Breast epithelium (tissue), 4 donors: ENCODE data around the gene KXD1. TPM values are rescaled to one million over a fixed set of nuclear protein-coding genes. Genes with fewer than 3 reads are reported as not detected.
A peak's percentile ranks its signal among the peaks of the same experiment; 100 is the strongest.
"Not testable (repeated sequence)": the region's sequence is repeated elsewhere in the genome, so short reads cannot be mapped to it uniquely, and the experiment has no call there.

ENCODE experiments used
- DNase-seq, 2 donors: peaks; one replicate each; pipeline ENCODE4 v3.0.0-alpha.2; 2019; ENCODE audit warnings: low spot score in 2 of 2
- H3K27ac ChIP-seq, 2 donors: fragments of 200-600 bp; sonication (generic) in 1 of 2; one replicate each; pipeline ENCODE4 v1.5.1; 2016 to 2019; ENCODE audit warnings: mild to moderate bottlenecking in 1 of 2
- H3K27me3 ChIP-seq, 2 donors: fragments of 200-600 bp; sonication (generic) in 1 of 2; one replicate each; pipeline versions ENCODE4 v1.5.1 to v1.6.0; 2017 to 2019; ENCODE audit warnings: control low read depth in 1 of 2, mild to moderate bottlenecking in 1 of 2
- H3K36me3 ChIP-seq: fragments of 200-600 bp; one replicate; pipeline ENCODE4 v1.5.1; 2019
- H3K4me1 ChIP-seq, 2 donors: fragments of 200-600 bp; sonication (generic); one replicate each; pipeline ENCODE4 v1.5.1; 2016 to 2019; ENCODE audit warnings: control low read depth in 1 of 2
- H3K4me3 ChIP-seq, 3 donors: fragments of 200-600 bp; sonication (generic); 1 replicate in 2 of 3; 2 replicates in 1 of 3; pipeline ENCODE4 v1.5.1; 2016 to 2019; ENCODE audit warnings: mild to moderate bottlenecking in 3 of 3, moderate library complexity in 2 of 3
- H3K9me3 ChIP-seq, 2 donors: fragments of 200-600 bp; sonication (generic) in 1 of 2; one replicate each; pipeline ENCODE4 v1.5.1; 2016 to 2019; ENCODE audit warnings: control low read depth in 1 of 2
- CTCF ChIP-seq, 3 donors: fragments of 450-650 bp; IDR thresholded peaks; one replicate each; pipeline ENCODE4 v1.5.1; 2016 to 2017; ENCODE audit warnings: antibody characterized with exemption in 3 of 3, mild to moderate bottlenecking in 3 of 3, moderate library complexity in 3 of 3
- POLR2A ChIP-seq: fragments of 450-650 bp; IDR thresholded peaks from one replicate; pipeline ENCODE4 v1.6.1; 2016; ENCODE audit warnings: antibody characterized with exemption, mild to moderate bottlenecking, moderate library complexity
- POLR2AphosphoS5 ChIP-seq, 3 donors: sonication (generic); formaldehyde crosslinking; IDR thresholded peaks; one replicate each; pipeline ENCODE4 v1.6.1; 2017; ENCODE audit warnings: antibody characterized with exemption in 3 of 3
- intact Hi-C: fragments of 100-400 bp; cut with DNase I; formaldehyde crosslinking; loops from one replicate; pipeline ENCODE4 v1.15.1; 2023; ENCODE audit warnings: low total_unique reads
- total RNA-seq, 3 donors: library from RNA; depleted of rRNA; stranded (reverse); fragments of >200 nt; gene quantifications; one replicate each; pipeline ENCODE4 v1.1.0, GENCODE V29; 2016

Gene KXD1
- total RNA-seq, 3 donors from 2014 or later: 92.6 to 140 (median 139) TPM

DNA sequence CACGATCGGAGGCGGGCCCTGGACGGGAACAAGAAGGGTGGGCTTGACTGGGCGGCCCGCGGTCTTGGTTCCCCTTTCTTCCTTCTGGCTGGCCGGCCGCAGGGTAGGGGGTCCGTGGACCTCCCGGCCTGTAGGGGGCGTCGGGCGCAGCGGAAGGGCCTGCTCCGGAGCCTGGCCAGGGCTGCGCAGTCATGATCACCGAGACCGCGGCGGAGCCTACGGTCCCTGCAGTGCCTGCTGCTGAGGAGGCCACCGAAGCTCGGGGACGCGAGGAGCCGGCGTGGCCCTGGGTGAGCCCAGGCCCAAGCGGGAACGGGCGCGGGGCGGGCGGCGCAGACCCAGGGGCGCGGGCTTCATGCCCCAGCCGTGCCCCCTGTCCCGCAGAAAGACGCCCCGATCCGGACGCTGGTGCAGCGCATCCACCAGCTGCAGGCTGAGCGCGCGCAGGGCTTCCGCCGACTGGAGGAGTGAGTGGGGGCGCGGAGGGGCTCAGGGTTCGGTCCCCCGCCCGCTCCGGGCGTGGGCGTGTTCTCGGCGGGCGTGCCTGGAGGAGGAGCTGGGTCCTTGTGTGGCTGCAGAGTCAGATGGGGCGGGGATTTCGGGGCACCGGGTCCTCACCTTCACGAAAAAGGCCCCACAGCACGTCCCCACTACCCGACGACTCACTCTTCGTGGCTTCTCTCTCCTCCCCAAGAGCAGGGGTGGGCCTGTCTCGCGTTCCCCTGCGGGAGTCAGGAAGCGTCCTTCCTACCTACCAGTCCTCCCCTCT lies 31.1 kb downstream of the KXD1 start, which contains the start of gene REX1BD:
Gene REX1BD (plus strand): TSS at position 188 of the 769 bp plus-strand sequence. CDS start 4 bp downstream, at position 192.
- Histone ChIP-seq H3K27me3 (no peaks in the 10 kb centered on the region), H3K9me3 (no peaks in the 10 kb centered on the region), H3K4me1 (peaks cover 0 to 13% of the 10 kb centered on the region in 2 donors), H3K4me3 (peak within 1 kb of the TSS; percentile 64 to 93 (median 87)), H3K36me3 (no peaks in the 10 kb centered on the region), H3K27ac (peak within 1 kb of the TSS; percentile 72 to 92)
- peak; percentile 59 to 73 for DNase-seq
- TF ChIP-seq POLR2AphosphoS5 (IDR thresholded peaks at IDR 0.05): peak; percentile 40 to 51 (median 40)
- no peak for TF ChIP-seq POLR2A
- TF ChIP-seq CTCF (IDR thresholded peaks at IDR 0.05): peak; percentile 71 to 75 (median 72)
- intact Hi-C loops: no loop called here

GRCh38 chr19:18589380-18590272 lies 32.0 kb downstream of the KXD1 start:
- H3K27me3 ChIP-seq: no peaks in the 10 kb centered on the region
- peak overlapping the region; percentile 64 to 93 (median 87) for H3K4me3 ChIP-seq
- TF ChIP-seq CTCF (IDR thresholded peaks at IDR 0.05) (peak in 1 of 3 donors; percentile 41), POLR2AphosphoS5 (IDR thresholded peaks at IDR 0.05) (peak in 1 of 3 donors; percentile 24), POLR2A (no peak)
- no peaks in the 10 kb centered on the region for H3K36me3 ChIP-seq
- peaks cover 2 to 17% of the 10 kb centered on the region in 2 donors for H3K4me1 ChIP-seq
- H3K27ac ChIP-seq: peak overlapping the region; percentile 72 to 92
- peak; percentile 61 to 70 for DNase-seq
- H3K9me3 ChIP-seq: no peaks in the 10 kb centered on the region
- intact Hi-C loops: loop anchor here (10.0 kb wide), 1 partner anchor 275 kb away; no protein-coding TSS in a partner anchor

- Histone ChIP-seq H3K27ac (peak overlapping the region; percentile 58 to 92), H3K9me3 (no peaks in the 10 kb centered on the region), H3K36me3 (no peaks in the 10 kb centered on the region), H3K4me1 (peaks cover 8 to 19% of the 10 kb centered on the region in 2 donors), H3K4me3 (peak overlapping the region in 2 of 3 donors; percentile 87 to 93), H3K27me3 (no peaks in the 10 kb centered on the region)
- intact Hi-C loops: loop anchor here (10.0 kb wide), 1 partner anchor 274 kb away; no protein-coding TSS in a partner anchor
- TF ChIP-seq POLR2AphosphoS5 (IDR thresholded peaks at IDR 0.05) (no peak), CTCF (IDR thresholded peaks at IDR 0.05) (peak; percentile 18 to 61 (median 24)), POLR2A (no peak)
- peak in 1 of 2 donors; percentile 82 for DNase-seq
Measured at GRCh38 chr19:18590273-18591272, 32.9 kb downstream of the KXD1 start.

- Histone ChIP-seq H3K4me1 (peaks cover 8 to 19% of the 10 kb centered on the region in 2 donors), H3K27ac (peak overlapping the region in 1 of 2 donors; percentile 64), H3K27me3 (no peaks in the 10 kb centered on the region), H3K4me3 (no peak overlapping the region), H3K9me3 (no peaks in the 10 kb centered on the region), H3K36me3 (no peaks in the 10 kb centered on the region)
- peak in 1 of 3 donors; percentile 10 for TF ChIP-seq POLR2AphosphoS5 (IDR thresholded peaks at IDR 0.05)
- TF ChIP-seq CTCF (IDR thresholded peaks at IDR 0.05): no peak
- no peak for DNase-seq
- intact Hi-C loops: loop anchor here (10.0 kb wide), 1 partner anchor 273 kb away; no protein-coding TSS in a partner anchor
Measured at GRCh38 chr19:18591735-18592385, 34.2 kb downstream of the KXD1 start.

DNA sequence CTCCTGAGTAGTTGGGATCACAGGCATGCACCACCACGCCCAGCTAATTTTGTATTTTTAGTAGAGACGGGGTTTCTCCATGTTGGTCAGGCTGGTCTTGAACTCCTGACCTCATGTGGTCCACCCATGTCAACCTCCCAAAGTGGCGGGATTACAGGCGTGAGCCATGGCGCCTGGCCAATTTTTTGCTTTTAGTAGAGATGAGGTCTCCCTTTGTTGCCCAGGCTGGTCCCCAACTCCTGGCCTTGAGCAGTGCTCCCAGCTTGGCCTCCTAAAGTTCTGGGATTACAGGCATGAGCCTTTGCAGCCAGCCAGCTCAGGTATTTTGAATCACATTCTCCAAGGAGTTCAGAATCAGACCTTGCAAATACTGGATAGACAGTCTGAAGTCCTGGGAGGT lies 35.1 kb downstream of the KXD1 start:
- not testable (repeated sequence) for H3K36me3 ChIP-seq, H3K27me3 ChIP-seq, H3K4me3 ChIP-seq, H3K27ac ChIP-seq, H3K9me3 ChIP-seq, DNase-seq
- intact Hi-C loops: loop anchor here (10.0 kb wide), 1 partner anchor 272 kb away; no protein-coding TSS in a partner anchor
- peaks cover 8 to 19% of the 10 kb centered on the region in 2 donors for H3K4me1 ChIP-seq
